Eye (tissue), 1 donor: ENCODE data around the gene SPDYE3.
"Not testable (repeated sequence)": the region's sequence is repeated elsewhere in the genome, so short reads cannot be mapped to it uniquely, and the experiment has no call there.

Experiments
- DNase-seq: peaks from one replicate; pipeline ENCODE4 v3.0.0-alpha.2; 2015

The SPDYE3 gene

GRCh38 chr7:100352984-100353684 lies 45.6 kb downstream of the SPDYE3 start:
- DNase-seq, result no peak

DNA sequence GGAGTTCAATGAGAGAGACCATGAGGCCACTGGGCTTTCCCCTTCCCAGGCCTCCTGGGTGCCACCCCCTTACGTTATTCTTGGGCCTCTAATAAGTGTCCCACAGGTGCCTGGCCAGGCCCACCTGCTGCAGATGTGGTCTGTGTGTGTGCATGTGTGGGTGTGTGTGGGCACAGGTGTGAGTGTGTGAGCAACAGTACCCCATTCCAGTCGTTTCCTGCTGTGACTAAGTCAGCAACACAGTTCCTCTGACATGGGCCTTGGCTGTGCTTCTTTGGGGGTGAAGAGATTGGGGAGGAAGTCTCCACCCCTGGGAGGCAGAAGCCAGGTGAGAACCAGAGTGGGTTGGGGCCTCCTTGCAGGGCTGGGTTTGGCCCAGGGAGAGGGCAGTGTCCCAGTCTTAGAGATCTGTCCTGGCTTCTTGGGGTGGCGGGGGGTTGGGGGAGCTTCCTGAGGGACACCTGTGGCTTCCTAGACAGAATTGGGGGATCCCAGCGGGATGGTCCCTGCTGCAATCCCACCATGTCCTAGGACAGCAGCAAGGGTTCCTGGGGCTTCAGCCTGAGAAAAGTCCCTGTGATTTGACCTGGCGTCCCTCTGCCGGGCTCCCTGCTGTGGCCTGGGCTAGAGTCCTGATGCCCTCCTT lies 46.3 kb downstream of the SPDYE3 start:
- no peak for DNase-seq

GRCh38 chr7:100356416-100357068 lies 49.0 kb downstream of the SPDYE3 start:
- DNase-seq, result no peak

GRCh38 chr7:100357131-100357561 lies 49.6 kb downstream of the SPDYE3 start:
- no peak for DNase-seq

- DNase-seq, result no peak
These were observed 50.7 kb downstream of the SPDYE3 start, which contains the start of gene PILRB for GRCh38 chr7:100358027-100358856. Gene PILRB (plus strand): TSS chr7:100358117. CDS start chr7:100358303, 186 bp downstream.

DNA sequence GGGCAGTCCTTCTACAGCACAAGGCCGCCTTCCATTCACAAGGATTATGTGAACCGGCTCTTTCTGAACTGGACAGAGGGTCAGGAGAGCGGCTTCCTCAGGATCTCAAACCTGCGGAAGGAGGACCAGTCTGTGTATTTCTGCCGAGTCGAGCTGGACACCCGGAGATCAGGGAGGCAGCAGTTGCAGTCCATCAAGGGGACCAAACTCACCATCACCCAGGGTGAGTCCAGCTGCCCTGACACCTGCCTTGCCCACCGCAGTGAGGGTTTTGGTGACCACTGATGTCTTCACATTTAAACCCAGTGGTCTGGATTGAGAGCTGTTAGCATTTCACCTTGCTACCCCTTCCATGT lies 51.3 kb downstream of the SPDYE3 start:
- no peak for DNase-seq

GRCh38 chr7:100360135-100360854 lies 52.8 kb downstream of the SPDYE3 start:
- DNase-seq, result no peak

GRCh38 chr7:100363098-100363497 lies 55.6 kb downstream of the SPDYE3 start:
- DNase-seq, result no peak

- DNase-seq, result not testable (repeated sequence)
These were observed 56.3 kb downstream of the SPDYE3 start for GRCh38 chr7:100363797-100364196.

GRCh38 chr7:100364480-100364879 lies 57.0 kb downstream of the SPDYE3 start:
- DNase-seq, result no peak

DNA sequence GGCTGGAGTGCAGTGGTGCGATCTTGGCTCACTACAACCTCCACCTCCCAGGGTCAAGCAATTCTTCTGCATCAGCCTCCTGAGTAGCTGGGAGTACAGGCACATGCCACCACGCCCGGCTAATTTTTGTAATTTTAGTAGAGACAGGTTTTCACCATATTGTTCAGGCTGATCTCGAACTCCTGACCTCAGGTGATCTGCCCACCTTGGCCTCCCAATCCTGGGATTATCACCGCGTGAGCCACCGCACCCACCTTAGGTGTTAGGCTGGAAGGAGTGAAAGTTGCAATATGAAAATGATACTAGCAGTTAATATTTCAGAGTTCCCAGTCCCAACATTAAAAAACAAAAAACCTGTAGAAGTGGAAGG lies 58.5 kb downstream of the SPDYE3 start:
- DNase-seq, result not testable (repeated sequence)

- DNase-seq, result no peak
These were observed 59.1 kb downstream of the SPDYE3 start for GRCh38 chr7:100366411-100367250.

- DNase-seq, result no peak
These were observed 59.7 kb downstream of the SPDYE3 start for GRCh38 chr7:100367251-100367620.

DNA sequence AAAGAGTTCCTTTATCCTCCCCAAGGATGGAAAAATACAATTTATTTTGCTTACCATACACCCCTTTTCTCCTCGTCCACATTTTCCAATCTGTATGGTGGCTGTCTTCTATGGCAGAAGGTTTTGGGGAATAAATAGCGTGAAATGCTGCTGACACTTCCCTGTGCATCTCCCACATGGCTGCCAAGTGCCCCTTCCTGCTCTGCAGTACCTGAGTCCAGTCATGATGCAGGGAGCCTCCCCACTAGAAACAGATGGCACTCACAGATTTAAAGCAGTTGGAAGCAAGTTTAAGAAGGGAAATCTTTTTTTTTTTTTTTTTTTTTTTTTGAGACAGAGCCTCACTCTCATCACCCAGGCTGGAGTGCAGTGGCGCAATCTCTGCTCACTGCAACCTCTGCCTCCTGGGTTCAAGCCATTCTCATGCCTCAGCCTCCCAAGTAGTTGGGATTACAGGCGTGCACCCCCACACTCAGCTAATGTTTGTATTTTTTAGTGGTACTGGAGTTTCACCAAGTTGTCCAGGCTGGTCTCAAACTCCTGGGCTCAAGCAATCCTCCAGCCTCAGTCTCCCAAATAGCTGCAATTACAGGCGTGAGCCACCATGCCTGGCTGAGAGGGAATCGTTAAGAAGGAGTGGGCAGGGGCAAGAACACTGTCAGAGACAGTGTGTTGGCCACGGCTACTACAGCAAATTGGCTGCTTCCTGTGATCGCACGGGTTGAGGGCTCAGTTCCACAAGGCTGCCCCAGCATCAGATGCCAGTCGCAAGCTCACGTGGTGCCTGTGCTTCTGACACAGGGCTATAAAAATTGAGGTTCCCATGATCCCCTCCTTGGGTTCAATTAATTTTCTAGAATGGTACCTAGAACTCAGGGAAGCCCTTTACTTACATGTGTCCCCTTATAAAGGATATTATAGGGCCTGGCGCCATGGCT lies 60.4 kb downstream of the SPDYE3 start:
- DNase-seq, result no peak

DNA sequence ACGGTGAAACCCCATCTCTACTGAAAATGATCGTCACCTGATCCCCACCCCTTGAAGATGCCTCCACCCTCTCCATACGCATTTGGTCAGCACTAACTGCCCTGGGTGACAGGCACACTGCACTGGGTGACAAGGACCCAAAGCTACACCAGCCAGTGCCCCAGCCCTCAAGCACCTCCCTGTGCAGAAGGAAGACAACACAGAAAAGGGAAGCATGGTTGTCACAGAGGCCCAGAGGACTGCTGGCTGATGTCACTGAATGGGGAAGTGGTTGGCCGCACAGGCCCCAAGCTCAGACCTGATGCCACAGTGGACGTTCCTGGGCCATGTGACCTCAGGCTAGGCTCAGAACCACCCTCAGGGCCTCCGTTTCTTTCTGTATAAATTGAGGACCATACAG lies 61.6 kb downstream of the SPDYE3 start:
- no peak for DNase-seq

GRCh38 chr7:100370303-100370702 lies 62.8 kb downstream of the SPDYE3 start:
- DNase-seq, result peak; percentile 9

DNA sequence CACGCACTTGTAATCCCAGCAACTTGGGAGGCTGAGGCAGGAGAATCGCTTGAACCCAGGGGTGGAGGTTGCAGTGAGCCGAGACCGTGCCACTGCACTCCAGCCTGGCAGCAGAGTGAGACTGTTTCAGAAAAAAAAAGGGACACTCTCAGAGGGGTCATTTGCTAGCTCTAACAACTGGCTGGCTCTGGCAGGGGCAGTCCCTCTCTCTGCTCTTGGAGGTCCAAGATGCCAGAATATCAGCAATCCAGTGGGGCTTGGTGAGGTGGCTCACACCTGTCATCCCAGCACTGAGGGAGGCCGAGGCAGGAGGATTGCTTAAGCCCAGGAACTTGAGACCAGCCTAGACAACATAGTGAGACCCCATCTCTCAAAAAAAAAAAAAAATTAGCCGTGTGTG lies 63.2 kb downstream of the SPDYE3 start:
- no peak for DNase-seq

GRCh38 chr7:100371561-100372171 lies 64.2 kb downstream of the SPDYE3 start:
- DNase-seq, result no peak
